DMS79 treated with DMSO at 0.1 percent for 48 hours (cell line): ENCODE results near the gene PLXNA4.
"Not testable (repeated sequence)": the region's sequence is repeated elsewhere in the genome, so short reads cannot be mapped to it uniquely, and the experiment has no call there.

ENCODE experiments used
- DNase-seq: peaks from one replicate; lab custom pipeline; 2025; lab: John Stamatoyannopoulos, UW

Gene PLXNA4

DNA sequence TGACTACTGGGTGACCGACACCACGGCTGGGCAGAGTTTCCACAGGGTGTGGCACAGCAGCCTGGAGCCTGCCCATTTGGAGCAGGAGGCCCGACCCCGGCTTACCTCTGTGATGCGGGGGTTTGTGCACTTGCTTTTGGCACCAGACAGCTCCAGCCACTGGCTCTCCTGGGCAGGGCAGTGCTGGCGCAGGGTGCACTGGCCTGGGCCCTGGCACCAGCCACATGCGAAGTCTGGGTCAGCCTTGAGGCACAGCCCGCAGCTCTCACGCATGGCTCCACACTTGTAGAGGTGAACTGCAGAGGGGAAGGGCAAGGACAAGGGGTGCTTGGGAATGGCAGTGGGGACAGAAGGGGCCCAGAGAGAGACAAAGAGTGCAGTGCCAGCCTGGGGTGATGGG is 373.7 kb downstream of the PLXNA4 start:
- DNase-seq = no peak

DNA sequence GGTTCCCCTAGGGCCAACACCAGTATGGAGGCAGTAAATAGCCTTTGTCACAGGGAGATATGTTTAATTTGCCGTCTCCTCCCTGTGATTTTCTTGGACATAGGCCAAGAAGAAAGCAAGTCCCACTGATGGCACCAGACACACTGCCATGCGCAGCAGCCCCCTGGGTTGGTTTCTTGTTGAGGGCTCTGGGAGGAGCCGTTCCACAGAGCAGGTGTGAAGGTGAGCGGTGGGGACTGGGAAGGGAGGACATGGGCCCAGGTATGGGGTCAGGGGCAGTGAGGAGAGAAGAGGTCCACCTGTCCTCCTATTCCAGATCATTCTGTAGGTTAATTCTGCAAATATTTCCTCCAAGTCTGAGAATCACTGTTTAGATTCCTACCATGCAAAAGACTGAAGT is 376.1 kb downstream of the PLXNA4 start:
- no peak for DNase-seq

DNA sequence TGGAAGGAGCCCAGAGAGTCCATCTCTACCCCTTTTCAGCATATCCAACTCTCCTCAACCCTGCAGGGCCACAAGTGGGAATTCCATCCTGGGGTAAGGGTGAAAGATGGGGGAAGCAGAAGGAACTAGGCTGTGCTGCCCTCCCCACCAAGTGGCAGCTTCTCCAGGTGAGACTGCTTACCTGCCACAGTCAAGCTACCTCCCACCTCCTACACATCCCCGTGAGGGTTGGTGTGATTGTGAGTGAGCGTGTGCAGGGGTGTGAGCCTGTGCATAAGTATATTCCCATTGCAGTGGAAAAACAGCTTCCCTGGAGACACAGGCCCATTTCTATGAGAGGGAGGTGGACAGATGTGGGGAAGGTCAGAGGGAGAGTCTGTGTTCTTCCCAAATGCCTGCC is 376.6 kb downstream of the PLXNA4 start:
- DNase-seq = no peak

- no peak for DNase-seq
Measured at GRCh38 chr7:132197772-132198171, 378.5 kb downstream of the PLXNA4 start.

GRCh38 chr7:132193898-132194297 is 382.4 kb downstream of the PLXNA4 start:
- DNase-seq = no peak

- DNase-seq = no peak
Measured at GRCh38 chr7:132192809-132193208, 383.5 kb downstream of the PLXNA4 start.

DNA sequence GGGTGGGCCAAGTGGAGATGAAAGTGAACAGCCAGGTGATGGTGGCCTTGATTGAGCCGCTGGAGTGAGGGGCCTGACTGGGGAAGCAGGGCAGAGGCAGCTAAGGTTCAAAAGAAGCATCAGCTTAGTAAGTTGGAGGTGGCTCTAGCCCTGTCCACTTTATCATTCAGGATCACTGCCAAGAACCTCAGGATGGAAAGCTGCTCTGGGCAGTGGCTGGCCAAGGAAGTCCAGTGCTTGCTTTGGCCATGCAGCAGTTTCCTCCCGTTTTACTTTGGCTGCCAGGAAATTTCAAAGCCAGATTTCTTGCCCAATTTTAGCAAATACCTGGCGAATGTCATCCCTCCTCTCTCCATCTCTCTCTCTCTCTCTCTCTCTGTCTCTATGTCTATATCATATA is 384.9 kb downstream of the PLXNA4 start:
- no peak for DNase-seq

GRCh38 chr7:132190683-132191082 is 385.6 kb downstream of the PLXNA4 start:
- DNase-seq = no peak

DNA sequence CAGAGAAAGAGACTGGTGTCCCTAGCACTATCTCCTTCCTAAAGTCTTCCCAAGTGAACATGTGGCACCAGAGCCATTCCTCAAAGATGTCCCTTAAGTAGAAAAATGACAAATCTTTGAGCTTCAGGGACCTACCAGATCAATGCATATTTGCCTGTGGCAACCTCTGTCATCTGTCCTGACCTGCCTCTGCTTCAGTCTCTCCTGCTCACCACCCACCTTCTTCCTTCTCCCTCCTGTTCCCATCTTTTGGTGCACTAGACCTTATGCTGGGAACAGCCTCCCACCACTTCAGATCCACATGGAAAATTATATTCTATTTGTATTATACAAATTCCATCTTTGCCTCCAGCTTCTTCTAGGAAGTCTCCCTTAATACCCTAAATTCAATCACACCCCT is 386.4 kb downstream of the PLXNA4 start:
- no peak for DNase-seq

GRCh38 chr7:132187869-132188789 is 388.1 kb downstream of the PLXNA4 start:
- DNase-seq = no peak

DNA sequence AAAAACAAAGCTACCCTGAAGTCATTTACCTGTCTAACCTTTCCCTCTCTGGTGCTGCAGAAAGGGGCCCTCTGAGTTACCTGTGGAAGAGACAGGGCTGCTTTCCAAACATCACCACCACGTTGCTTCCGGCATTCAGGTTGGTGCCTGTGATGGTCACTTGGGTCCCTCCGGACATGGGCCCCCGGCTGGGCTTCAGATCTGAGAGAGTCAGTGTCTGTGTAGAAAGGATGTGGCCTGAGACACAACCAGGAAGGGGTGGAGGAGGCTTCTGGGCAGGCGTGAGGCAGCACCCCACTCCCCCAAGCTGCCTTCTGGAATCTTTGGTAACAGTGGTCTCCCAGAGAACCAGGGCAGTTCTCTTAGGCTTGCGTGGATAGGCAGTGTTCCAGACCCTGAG is 388.9 kb downstream of the PLXNA4 start:
- no peak for DNase-seq

DNA sequence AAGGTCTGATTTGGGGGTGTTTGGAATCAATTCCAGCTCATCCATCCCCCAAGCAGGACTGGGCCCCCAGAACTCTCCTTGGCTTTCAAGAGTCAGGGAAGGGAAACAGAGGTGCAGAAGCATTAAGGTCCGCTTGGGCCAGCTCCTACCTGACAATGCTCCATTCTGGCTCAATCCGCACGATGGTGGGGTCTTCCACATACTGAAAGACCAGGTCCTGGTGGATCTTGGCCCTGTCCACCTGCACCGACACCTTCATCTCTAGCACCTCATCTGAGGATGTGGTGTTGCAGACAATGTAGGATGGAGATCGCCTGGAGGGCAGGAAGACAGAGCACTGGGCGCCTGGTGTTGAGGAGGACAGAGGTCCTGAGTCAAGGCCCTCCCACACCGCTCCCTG is 391.1 kb downstream of the PLXNA4 start:
- no peak for DNase-seq

DNA sequence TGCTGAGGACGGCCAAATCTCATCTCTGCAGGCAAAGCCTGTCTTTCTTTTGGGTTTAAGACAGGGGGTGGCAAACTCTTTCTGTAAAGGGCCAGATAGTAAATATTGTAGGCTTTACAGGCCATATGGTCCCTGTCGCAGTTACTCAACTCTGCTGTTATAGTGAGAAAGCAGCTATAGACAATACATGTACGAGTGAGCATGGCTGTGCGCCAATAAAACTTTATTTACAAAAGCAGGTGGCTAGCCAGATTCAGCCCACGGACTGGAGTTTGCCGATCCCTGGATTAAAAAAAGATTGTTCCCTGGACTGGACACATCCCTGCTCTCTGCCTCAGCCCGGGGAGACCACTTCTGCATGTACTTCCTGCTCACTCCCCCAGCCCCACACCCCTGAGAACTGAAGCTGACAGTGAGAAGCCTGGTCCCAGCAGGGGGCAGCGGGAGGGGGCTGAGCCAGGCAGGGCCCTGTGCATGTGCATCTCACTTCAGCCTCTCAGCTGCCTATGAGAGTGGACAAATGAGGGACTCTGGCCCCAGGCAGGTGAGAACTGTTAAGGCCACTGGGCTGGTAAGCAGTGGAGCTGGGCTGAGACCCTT is 392.4 kb downstream of the PLXNA4 start:
- DNase-seq = no peak

DNA sequence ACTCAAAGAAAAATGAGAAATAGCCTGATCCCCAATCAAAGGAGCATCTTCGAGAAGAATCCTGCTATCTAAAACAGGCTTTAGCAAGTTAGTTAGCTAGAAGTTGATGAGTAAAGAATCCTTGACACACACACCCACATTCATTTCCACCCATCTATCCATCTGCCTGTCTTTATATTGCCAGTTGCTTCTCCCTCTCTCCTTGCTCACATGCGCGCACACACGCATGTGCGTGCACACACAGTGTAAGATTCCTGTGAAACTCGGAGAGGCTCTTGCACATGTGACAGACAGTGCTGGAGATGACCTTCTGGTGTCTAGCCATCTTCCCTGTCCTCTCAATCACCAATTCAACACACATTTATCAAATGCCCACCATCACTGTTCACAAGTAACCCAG is 393.3 kb downstream of the PLXNA4 start:
- no peak for DNase-seq

DNA sequence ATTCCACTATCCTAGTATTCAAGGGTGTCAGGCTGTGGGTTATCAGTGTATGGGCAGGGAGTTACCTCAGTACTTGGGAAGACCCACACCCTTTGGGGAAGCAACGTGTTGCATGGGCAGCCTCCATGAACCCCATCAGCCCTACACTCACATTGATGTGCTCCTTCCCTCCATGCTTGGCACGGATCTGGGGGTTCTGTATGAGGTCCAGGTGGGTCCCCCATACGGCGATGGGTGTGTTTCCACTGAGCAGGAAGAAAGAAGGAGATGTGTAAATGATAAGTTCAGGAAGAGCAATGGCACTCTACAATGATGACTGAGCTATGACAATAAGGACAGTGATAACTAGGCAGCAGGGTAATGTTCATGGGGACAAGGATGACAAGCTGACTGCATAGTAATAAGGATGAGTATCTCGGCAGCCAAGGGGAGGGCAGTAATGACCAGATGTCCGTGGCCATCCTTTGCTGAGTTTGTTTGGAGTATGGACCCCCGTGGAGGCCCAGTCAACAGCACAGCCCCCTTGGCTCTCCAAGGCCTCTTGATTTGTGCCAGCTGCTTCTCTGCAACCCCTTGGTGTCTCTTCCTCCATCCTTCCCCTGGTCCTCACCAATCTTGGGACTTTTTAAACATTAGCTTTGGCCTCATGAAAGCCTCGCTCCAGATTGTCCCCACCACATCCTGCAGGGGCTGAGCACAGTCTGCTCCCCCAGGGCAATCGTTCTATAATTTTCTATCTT is 394.2 kb downstream of the PLXNA4 start:
- no peak for DNase-seq

GRCh38 chr7:132181371-132181770 is 394.9 kb downstream of the PLXNA4 start:
- no peak for DNase-seq

GRCh38 chr7:132180481-132180880 is 395.8 kb downstream of the PLXNA4 start:
- DNase-seq = no peak

- DNase-seq = no peak
Measured at GRCh38 chr7:132179681-132180080, 396.6 kb downstream of the PLXNA4 start.

GRCh38 chr7:132179080-132179430 is 397.2 kb downstream of the PLXNA4 start:
- DNase-seq = no peak

- not testable (repeated sequence) for DNase-seq
Measured at GRCh38 chr7:132178402-132179079, 397.7 kb downstream of the PLXNA4 start.

DNA sequence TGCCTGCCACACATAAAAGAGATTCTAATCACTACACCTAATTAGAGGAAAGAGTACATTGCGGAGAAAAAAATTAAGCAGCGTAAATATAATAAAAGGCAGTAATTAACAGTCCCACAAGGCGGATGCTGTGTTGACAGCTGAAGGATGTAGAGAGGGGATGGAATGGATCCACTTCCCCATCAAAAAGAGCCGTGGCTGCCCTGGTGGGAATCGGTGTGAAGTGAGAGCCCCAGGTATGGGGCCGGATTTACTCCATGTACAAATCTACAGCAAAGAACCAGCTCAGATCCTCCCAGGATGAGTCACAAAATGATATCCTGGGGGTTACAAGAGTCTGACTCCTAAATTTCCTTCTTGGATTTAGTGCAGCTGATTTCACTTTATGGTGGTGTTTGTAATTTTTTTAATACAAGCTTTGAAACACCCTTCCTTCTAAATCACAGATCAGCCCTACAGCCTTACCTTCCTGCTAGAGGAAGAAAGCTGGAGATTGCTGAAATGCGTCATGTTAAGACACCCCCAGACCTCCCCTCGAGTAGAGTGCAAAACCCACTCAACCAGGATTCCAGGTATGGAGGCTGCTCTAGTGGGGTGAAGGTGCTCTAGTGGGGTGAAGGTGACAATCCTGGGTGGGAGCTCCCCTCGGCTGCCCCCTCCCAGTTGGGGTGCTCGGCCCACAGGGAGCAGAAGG is 398.4 kb downstream of the PLXNA4 start:
- no peak for DNase-seq

GRCh38 chr7:132176719-132177118 is 399.6 kb downstream of the PLXNA4 start:
- no peak for DNase-seq
